ENCODE results near the gene MIPOL1.

Gene MIPOL1

GRCh38 chr14:37436519-37436918, 238.8 kb downstream of the MIPOL1 start:
- Histone ChIP-seq H3K4me3 (ENCODE audit: low read depth, low read length) (no peak overlapping the region), H3K9me3 (ENCODE audit: control insufficient read depth, insufficient read depth, low read depth, low read length) (no peaks in the 10 kb centered on the region), H3K4me1 (ENCODE audit: control insufficient read depth, insufficient read depth, low read length) (no peaks in the 10 kb centered on the region), H3K27ac (ENCODE audit: extremely low read depth, low read depth, low read length) (no peak overlapping the region), H3K36me3 (ENCODE audit: control insufficient read depth in 2 of 2, insufficient read depth in 1 of 2, low read length in 2 of 2) (no peaks in the 10 kb centered on the region)
- TF ChIP-seq ZXDB (tag by site-specific recombination; IDR thresholded peaks at IDR 0.05) = no peak
- no peak for TF ChIP-seq AEBP2 (tag by site-specific recombination; IDR thresholded peaks at IDR 0.05; ENCODE audit: borderline replicate concordance)
- TF ChIP-seq ZNF629 (tag by site-specific recombination; IDR thresholded peaks at IDR 0.05) = no peak
- TF ChIP-seq, protein P1, sequence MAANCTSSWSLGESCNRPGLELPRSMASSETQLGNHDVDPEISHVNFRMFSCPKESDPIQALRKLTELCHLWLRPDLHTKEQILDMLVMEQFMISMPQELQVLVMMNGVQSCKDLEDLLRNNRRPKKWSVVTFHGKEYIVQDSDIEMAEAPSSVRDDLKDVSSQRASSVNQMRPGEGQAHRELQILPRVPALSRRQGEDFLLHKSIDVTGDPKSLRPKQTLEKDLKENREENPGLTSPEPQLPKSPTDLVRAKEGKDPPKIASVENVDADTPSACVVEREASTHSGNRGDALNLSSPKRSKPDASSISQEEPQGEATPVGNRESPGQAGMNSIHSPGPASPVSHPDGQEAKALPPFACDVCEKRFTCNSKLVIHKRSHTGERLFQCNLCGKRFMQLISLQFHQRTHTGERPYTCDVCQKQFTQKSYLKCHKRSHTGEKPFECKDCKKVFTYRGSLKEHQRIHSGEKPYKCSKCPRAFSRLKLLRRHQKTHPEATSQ (tag by site-specific recombination; IDR thresholded peaks at IDR 0.05) = no peak
- no peak for TF ChIP-seq ZNF521 (tag by site-specific recombination; IDR thresholded peaks at IDR 0.05)
- no peak for TF ChIP-seq ZNF747 (tag by site-specific recombination; IDR thresholded peaks at IDR 0.05)
- TF ChIP-seq SP3 (tag by site-specific recombination; IDR thresholded peaks at IDR 0.05) = no peak
- TF ChIP-seq, protein P2, sequence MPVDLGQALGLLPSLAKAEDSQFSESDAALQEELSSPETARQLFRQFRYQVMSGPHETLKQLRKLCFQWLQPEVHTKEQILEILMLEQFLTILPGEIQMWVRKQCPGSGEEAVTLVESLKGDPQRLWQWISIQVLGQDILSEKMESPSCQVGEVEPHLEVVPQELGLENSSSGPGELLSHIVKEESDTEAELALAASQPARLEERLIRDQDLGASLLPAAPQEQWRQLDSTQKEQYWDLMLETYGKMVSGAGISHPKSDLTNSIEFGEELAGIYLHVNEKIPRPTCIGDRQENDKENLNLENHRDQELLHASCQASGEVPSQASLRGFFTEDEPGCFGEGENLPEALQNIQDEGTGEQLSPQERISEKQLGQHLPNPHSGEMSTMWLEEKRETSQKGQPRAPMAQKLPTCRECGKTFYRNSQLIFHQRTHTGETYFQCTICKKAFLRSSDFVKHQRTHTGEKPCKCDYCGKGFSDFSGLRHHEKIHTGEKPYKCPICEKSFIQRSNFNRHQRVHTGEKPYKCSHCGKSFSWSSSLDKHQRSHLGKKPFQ (tag by site-specific recombination; IDR thresholded peaks at IDR 0.05) = no peak
- no peak for TF ChIP-seq BCL11A (tag by site-specific recombination; IDR thresholded peaks at IDR 0.05; ENCODE audit: low read depth)
- TF ChIP-seq ZNF580 (tag by site-specific recombination; IDR thresholded peaks at IDR 0.05) = no peak
- TF ChIP-seq, protein P3, sequence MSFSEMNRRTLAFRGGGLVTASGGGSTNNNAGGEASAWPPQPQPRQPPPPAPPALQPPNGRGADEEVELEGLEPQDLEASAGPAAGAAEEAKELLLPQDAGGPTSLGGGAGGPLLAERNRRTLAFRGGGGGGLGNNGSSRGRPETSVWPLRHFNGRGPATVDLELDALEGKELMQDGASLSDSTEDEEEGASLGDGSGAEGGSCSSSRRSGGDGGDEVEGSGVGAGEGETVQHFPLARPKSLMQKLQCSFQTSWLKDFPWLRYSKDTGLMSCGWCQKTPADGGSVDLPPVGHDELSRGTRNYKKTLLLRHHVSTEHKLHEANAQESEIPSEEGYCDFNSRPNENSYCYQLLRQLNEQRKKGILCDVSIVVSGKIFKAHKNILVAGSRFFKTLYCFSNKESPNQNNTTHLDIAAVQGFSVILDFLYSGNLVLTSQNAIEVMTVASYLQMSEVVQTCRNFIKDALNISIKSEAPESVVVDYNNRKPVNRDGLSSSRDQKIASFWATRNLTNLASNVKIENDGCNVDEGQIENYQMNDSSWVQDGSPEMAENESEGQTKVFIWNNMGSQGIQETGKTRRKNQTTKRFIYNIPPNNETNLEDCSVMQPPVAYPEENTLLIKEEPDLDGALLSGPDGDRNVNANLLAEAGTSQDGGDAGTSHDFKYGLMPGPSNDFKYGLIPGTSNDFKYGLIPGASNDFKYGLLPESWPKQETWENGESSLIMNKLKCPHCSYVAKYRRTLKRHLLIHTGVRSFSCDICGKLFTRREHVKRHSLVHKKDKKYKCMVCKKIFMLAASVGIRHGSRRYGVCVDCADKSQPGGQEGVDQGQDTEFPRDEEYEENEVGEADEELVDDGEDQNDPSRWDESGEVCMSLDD (tag by site-specific recombination; IDR thresholded peaks at IDR 0.05) = no peak
- POLR2A ChIA-PET = no interaction called here
- CTCF ChIA-PET = interaction anchor here (1.1 kb wide), 1 partner anchor 204 kb away, joined by 3 read pairs; no protein-coding TSS in a partner anchor

DNA sequence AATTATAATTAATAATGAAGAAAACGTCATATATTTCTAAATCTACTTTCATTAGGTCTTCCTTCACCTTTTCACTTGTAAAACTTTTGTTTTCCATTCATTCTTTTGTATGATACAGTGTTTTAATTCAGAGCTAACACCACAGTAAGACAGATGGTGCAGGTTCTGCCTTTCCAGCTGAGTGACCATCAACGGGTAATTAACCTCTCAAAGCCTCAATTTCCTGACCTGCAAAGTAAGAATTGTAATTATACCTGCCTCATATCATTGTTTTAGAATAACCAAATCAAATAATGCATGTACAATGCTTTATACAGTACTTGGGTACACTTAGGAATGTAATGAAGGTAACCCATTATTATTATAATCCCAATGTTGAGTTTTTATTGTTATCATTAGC, 239.8 kb downstream of the MIPOL1 start:
- Histone ChIP-seq H3K9me3 (ENCODE audit: control insufficient read depth, insufficient read depth, low read depth, low read length) (no peaks in the 10 kb centered on the region), H3K4me3 (ENCODE audit: low read depth, low read length) (no peak overlapping the region), H3K4me1 (ENCODE audit: control insufficient read depth, insufficient read depth, low read length) (no peaks in the 10 kb centered on the region), H3K36me3 (ENCODE audit: control insufficient read depth in 2 of 2, insufficient read depth in 1 of 2, low read length in 2 of 2) (no peaks in the 10 kb centered on the region), H3K27ac (ENCODE audit: extremely low read depth, low read depth, low read length) (no peak overlapping the region)
- TF ChIP-seq SALL2 (tag by site-specific recombination; IDR thresholded peaks at IDR 0.05; ENCODE audit: borderline replicate concordance) (no peak), ZNF2 (tag by site-specific recombination; IDR thresholded peaks at IDR 0.05) (no peak), ZBTB8A (tag by site-specific recombination; IDR thresholded peaks at IDR 0.05) (no peak), HOXA7 (CRISPR knock-in tag; IDR thresholded peaks at IDR 0.05; ENCODE audit: borderline replicate concordance) (no peak)
- ChIA-PET POLR2A (no interaction called here), CTCF (no interaction called here)

DNA sequence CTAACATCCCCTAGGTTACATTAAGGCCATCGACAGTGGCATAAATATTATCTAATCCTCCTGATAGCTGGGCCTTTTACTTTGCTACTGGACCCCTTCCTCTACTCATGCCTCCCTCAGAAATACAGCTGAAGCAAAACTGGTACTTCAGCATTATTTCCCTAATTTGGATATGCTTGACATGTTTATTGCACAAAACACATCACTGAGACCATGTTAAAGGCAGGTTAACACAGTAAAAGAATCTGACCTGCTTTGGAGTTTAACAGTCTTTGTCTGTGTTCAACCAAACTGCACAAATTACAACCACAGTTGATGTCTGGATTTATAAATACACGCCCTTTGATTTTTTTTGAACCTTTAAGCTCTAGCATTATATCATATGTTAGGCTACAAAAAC, 240.7 kb downstream of the MIPOL1 start:
- Histone ChIP-seq H3K27ac (ENCODE audit: extremely low read depth, low read depth, low read length) (no peak overlapping the region), H3K9me3 (ENCODE audit: control insufficient read depth, insufficient read depth, low read depth, low read length) (no peaks in the 10 kb centered on the region), H3K4me3 (ENCODE audit: low read depth, low read length) (no peak overlapping the region), H3K4me1 (ENCODE audit: control insufficient read depth, insufficient read depth, low read length) (no peaks in the 10 kb centered on the region), H3K36me3 (ENCODE audit: control insufficient read depth in 2 of 2, insufficient read depth in 1 of 2, low read length in 2 of 2) (no peaks in the 10 kb centered on the region)
- TF ChIP-seq IKZF3 (tag by site-specific recombination; IDR thresholded peaks at IDR 0.05) = no peak
- no peak for TF ChIP-seq ZBTB8A (tag by site-specific recombination; IDR thresholded peaks at IDR 0.05)
- no peak for TF ChIP-seq ZNF292 (tag by site-specific recombination; IDR thresholded peaks at IDR 0.05; ENCODE audit: borderline replicate concordance, low read depth)
- TF ChIP-seq ZSCAN30 (tag by site-specific recombination; IDR thresholded peaks at IDR 0.05) = no peak
- TF ChIP-seq ZNF48 (tag by site-specific recombination; IDR thresholded peaks at IDR 0.05) = no peak
- TF ChIP-seq MEIS1 (CRISPR knock-in tag; IDR thresholded peaks at IDR 0.05; ENCODE audit: borderline replicate concordance) = no peak
- no peak for TF ChIP-seq ZNF202 (tag by site-specific recombination; IDR thresholded peaks at IDR 0.05; ENCODE audit: borderline replicate concordance)
- ChIA-PET POLR2A (no interaction called here), CTCF (no interaction called here)
